CD8-positive, alpha-beta memory T cell (primary cell): Measurements from ENCODE around the gene ABLIM2. TPM values are rescaled to one million over a fixed set of nuclear protein-coding genes. Genes with fewer than 3 reads are reported as not detected.

Experiments
- polyA plus RNA-seq: library from polyadenylated mRNA; unstranded; fragments of 300-500 nt; fragmentation: Illumina TruSeq; gene quantifications from one replicate; pipeline ENCODE4 v1.2.3, GENCODE V29; 2021
- total RNA-seq, 2 experiments: library from RNA; stranded (reverse); gene quantifications; one replicate each; pipeline ENCODE4 v1.2.3, GENCODE V29; 2021

Gene ABLIM2
- total and polyA plus RNA-seq, 3 experiments from 2014 or later = 0.72 to 1.2 (median 1.1) TPM

Other genes starting within 250 kb of the ABLIM2 start
- 10 to 100 TPM; 18.4 to 19.9 TPM for gene AFAP1, start 219.0 kb downstream of the ABLIM2 start, total RNA-seq
- gene AFAP1, start 219.0 kb downstream of the ABLIM2 start, polyA plus RNA-seq = 2.3 TPM
- 1 to 10 TPM; 7.5 to 8.9 TPM for gene SH3TC1, start 40.5 kb upstream of the ABLIM2 start, total RNA-seq
- gene SH3TC1, start 40.5 kb upstream of the ABLIM2 start, polyA plus RNA-seq = 12.2 TPM
- gene HTRA3, start 110.9 kb upstream of the ABLIM2 start, total RNA-seq = not detected
- gene HTRA3, start 110.9 kb upstream of the ABLIM2 start, polyA plus RNA-seq = not detected